PC-3 (cell line): Measurements from ENCODE around the gene GNAZ. TPM values are rescaled to one million over a fixed set of nuclear protein-coding genes. Genes with fewer than 3 reads are reported as not detected.

ENCODE experiments used
- ATAC-seq: fragments of 200-7000 bp; cut with Tn5 transposase; 2 replicates; pipeline ENCODE4 v1.9.1; 2020; ENCODE audit warnings: mild to moderate bottlenecking, moderate library complexity
- BruUV-seq: library from RNA; stranded (reverse); fragments of 400-500 nt; replicated peaks from 2 replicates; lab custom pipeline; 2021; lab: Mats Ljungman, UMichigan
- CTCF ChIA-PET: fragments of 300-600 bp; sonication (Branson Sonifier 250); formaldehyde crosslinking; loops from one replicate; lab custom pipeline; 2022; ENCODE audit warnings: antibody characterized with exemption; lab: Charles Lee
- POLR2A ChIA-PET: fragments of 300-600 bp; sonication (Branson Sonifier 250); formaldehyde crosslinking; loops from one replicate; lab custom pipeline; 2022; ENCODE audit warnings: antibody characterized with exemption; ENCODE audit not compliant: unreplicated experiment; lab: Charles Lee
- DNase-seq: peaks from one replicate; pipeline ENCODE4 v3.0.0-alpha.2; 2015
- H2AFZ ChIP-seq: fragments of 300-600 bp; sonication (generic); 2 replicates; pipeline ENCODE4 v1.6.0; 2016; ENCODE audit warnings: antibody characterized with exemption, low read length
- H3F3A ChIP-seq: fragments of 300-600 bp; sonication (generic); one replicate; pipeline ENCODE4 v1.6.0; 2017; ENCODE audit warnings: antibody characterized with exemption, low read length, control low read depth, mild to moderate bottlenecking; ENCODE audit not compliant: unreplicated experiment
- H3K27ac ChIP-seq: fragments of 300-600 bp; sonication (generic); 2 replicates; pipeline ENCODE4 v1.5.1; 2016; ENCODE audit warnings: mild to moderate bottlenecking, low read length
- H3K27me3 ChIP-seq: fragments of 300-600 bp; sonication (generic); 2 replicates; pipeline ENCODE4 v1.6.1; 2016; ENCODE audit warnings: low read length, mixed read lengths
- H3K36me3 ChIP-seq: fragments of 300-600 bp; sonication (generic); 2 replicates; pipeline ENCODE4 v1.6.1; 2016; ENCODE audit warnings: low read depth, mixed run types, low read length, mixed read lengths
- H3K4me1 ChIP-seq: fragments of 300-600 bp; sonication (generic); 2 replicates; pipeline ENCODE4 v1.5.1; 2016; ENCODE audit warnings: low read length; ENCODE audit not compliant: insufficient read depth
- H3K4me2 ChIP-seq: fragments of 300-600 bp; sonication (generic); 2 replicates; pipeline ENCODE4 v1.6.0; 2016; ENCODE audit warnings: low read length
- H3K4me3 ChIP-seq: fragments of 300-600 bp; sonication (generic); 2 replicates; pipeline ENCODE4 v1.5.1; 2016; ENCODE audit warnings: mild to moderate bottlenecking, low read length, mixed read lengths
- H3K79me2 ChIP-seq: fragments of 300-600 bp; sonication (generic); 2 replicates; pipeline ENCODE4 v1.6.1; 2017; ENCODE audit warnings: low read length, mixed read lengths
- H3K9ac ChIP-seq: fragments of 300-600 bp; sonication (generic); 2 replicates; pipeline ENCODE4 v1.6.0; 2016; ENCODE audit warnings: mild to moderate bottlenecking, low read length
- H3K9me2 ChIP-seq: fragments of 300-600 bp; sonication (generic); replicated peaks from 2 replicates; pipeline ENCODE4 v1.6.1; 2016; ENCODE audit warnings: mixed run types, low read length, mixed read lengths
- H3K9me3 ChIP-seq: fragments of 300-600 bp; sonication (generic); 2 replicates; pipeline ENCODE4 v1.6.1; 2016; ENCODE audit warnings: low read length, mixed read lengths
- H4K20me1 ChIP-seq: fragments of 300-600 bp; sonication (generic); 2 replicates; pipeline ENCODE4 v1.6.1; 2016; ENCODE audit warnings: low read length, mixed read lengths
- CTCF ChIP-seq: fragments of 300-600 bp; sonication (generic); conservative IDR thresholded peaks from 2 replicates; pipeline ENCODE4 v1.5.1; 2017; ENCODE audit warnings: antibody characterized with exemption, low read depth, mild to moderate bottlenecking, low read length
- EZH2 ChIP-seq: fragments of 300-600 bp; sonication (generic); IDR thresholded peaks from one replicate; pipeline ENCODE4 v1.6.1; 2017; ENCODE audit warnings: antibody characterized with exemption, mild to moderate bottlenecking, low read length; ENCODE audit not compliant: unreplicated experiment
- EZH2phosphoT487 ChIP-seq: fragments of 300-600 bp; sonication (generic); IDR thresholded peaks from 2 replicates; pipeline ENCODE4 v1.6.1; 2018; ENCODE audit warnings: mild to moderate bottlenecking, antibody characterized with exemption, low read length, borderline replicate concordance
- intact Hi-C: fragments of 100-400 bp; cut with micrococcal nuclease; formaldehyde crosslinking; loops from 2 replicates; pipeline ENCODE4 v1.9.0; 2023
- total RNA-seq: library from RNA; depleted of rRNA; stranded (reverse); fragments of >200 nt; gene quantifications from 2 replicates; pipeline ENCODE4 v1.2.3, GENCODE V29; 2014

Gene GNAZ
- total RNA-seq, 1 experiment from 2014 or later: 14.4 TPM

DNA sequence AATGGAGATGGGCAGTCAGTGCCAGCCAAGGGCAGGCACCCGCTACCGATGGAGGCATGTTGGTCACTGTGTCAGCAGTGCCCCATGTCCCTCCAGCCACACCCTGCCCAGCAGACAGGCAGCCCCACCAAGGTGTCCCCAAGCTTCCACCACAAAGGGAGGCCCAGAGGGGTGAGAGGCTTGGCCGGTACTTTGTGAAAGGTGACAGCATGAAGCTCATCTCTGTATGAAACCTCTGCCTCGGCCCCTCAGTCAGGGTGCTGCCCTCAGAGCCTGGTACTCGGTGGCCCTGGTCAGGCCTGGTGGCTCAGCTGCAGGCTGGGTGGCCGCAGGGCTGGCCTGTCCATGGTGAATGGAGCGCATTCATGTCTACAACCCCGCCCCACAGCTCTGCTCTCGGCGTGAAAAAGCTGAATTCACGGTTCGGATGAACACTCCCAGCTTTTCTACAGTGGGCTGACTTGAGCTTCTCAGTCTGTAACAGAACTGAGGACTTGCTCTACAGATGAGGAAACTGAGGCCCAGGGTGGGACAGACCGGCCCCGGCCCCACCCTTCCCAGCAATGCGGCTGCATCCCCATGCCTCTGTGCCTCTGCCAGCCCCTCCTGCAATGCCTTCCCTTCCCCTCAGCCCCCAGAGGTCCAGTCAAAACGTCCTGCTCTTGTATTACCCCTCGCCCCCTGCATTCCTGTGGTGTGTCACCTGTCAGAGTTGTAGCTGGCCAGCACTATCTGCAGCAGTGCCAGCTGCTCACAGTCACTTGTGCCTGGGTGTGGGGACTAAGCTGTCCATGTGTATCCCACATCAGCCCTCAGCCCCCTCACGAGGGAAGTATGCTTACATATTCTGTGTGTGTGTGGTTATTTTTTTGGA is 43.8 kb downstream of the GNAZ start:
- Histone ChIP-seq H2AFZ (no peak overlapping the region), H3K9me2 (no peaks in the 10 kb centered on the region), H3K4me2 (no peak overlapping the region), H3K79me2 (no peaks in the 10 kb centered on the region), H3K27me3 (no peaks in the 10 kb centered on the region), H3K4me1 (no peaks in the 10 kb centered on the region), H3K9me3 (no peaks in the 10 kb centered on the region), H3K27ac (no peak overlapping the region), H3K36me3 (no peaks in the 10 kb centered on the region), H4K20me1 (no peaks in the 10 kb centered on the region), H3F3A (no peaks in the 10 kb centered on the region), H3K4me3 (no peak overlapping the region), H3K9ac (no peak overlapping the region)
- DNase-seq (no peak), ATAC-seq (no peak)
- TF ChIP-seq EZH2 (no peak), EZH2phosphoT487 (no peak), CTCF (no peak)
- no TSS peak for BruUV-seq
- POLR2A ChIA-PET: interaction anchor here (0.5 kb wide), 1 partner anchor 148 kb away, joined by 6 read pairs; no protein-coding TSS in a partner anchor
- CTCF ChIA-PET: interaction anchor here (0.6 kb wide), 1 partner anchor 529 kb away, joined by 4 read pairs; no protein-coding TSS in a partner anchor
- intact Hi-C loops: no loop called here

DNA sequence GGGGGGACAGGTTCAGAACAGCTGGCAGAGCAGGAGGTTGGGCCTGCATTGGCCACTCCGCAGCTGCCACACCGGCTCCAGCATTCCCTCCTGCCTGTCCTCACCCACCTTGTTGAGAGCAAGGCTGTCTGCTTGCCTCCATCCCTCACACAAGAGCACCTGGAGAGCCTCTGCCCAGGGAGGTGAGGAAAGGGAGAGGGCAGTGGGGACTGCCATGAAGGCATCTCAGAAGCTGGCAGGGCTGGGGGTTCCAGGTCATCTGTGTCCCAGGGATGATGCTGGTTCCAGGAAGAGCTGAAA is 44.4 kb downstream of the GNAZ start:
- Histone ChIP-seq H3F3A (no peaks in the 10 kb centered on the region), H3K27ac (no peak overlapping the region), H3K4me1 (no peaks in the 10 kb centered on the region), H3K4me2 (no peak overlapping the region), H3K36me3 (no peaks in the 10 kb centered on the region), H3K9me2 (no peaks in the 10 kb centered on the region), H3K9ac (no peak overlapping the region), H2AFZ (no peak overlapping the region), H3K4me3 (no peak overlapping the region), H3K9me3 (no peaks in the 10 kb centered on the region), H4K20me1 (no peaks in the 10 kb centered on the region), H3K27me3 (no peaks in the 10 kb centered on the region), H3K79me2 (no peaks in the 10 kb centered on the region)
- DNase-seq: no peak
- TF ChIP-seq CTCF: no peak
- CTCF ChIA-PET: interaction anchor here (0.6 kb wide), 1 partner anchor 529 kb away, joined by 4 read pairs; no protein-coding TSS in a partner anchor
- BruUV-seq: no TSS peak
- intact Hi-C loops: no loop called here
- POLR2A ChIA-PET: no interaction called here
- ATAC-seq: no peak

GRCh38 chr22:23115369-23115768 is 45.0 kb downstream of the GNAZ start:
- no peak for ATAC-seq
- TF ChIP-seq CTCF (no peak), EZH2 (no peak), EZH2phosphoT487 (no peak)
- Histone ChIP-seq H3K36me3 (no peaks in the 10 kb centered on the region), H3K9me2 (no peaks in the 10 kb centered on the region), H2AFZ (no peak overlapping the region), H3K27ac (no peak overlapping the region), H3K79me2 (no peaks in the 10 kb centered on the region), H3K27me3 (no peaks in the 10 kb centered on the region), H3K4me3 (no peak overlapping the region), H3K4me1 (no peaks in the 10 kb centered on the region), H3K9ac (no peak overlapping the region), H3K9me3 (no peaks in the 10 kb centered on the region), H3K4me2 (no peak overlapping the region), H3F3A (no peaks in the 10 kb centered on the region), H4K20me1 (no peaks in the 10 kb centered on the region)
- ChIA-PET CTCF (no interaction called here), POLR2A (no interaction called here)
- no TSS peak for BruUV-seq
- intact Hi-C loops: no loop called here
- DNase-seq: no peak
